ENCODE measurements around the gene TTLL8. TPM values are rescaled to one million over a fixed set of nuclear protein-coding genes. Genes with fewer than 3 reads are reported as not detected.
A peak's percentile ranks its signal among the peaks of the same experiment; 100 is the strongest.

TTLL8 gene
- polyA plus RNA-seq, 1 donor, result not detected

DNA sequence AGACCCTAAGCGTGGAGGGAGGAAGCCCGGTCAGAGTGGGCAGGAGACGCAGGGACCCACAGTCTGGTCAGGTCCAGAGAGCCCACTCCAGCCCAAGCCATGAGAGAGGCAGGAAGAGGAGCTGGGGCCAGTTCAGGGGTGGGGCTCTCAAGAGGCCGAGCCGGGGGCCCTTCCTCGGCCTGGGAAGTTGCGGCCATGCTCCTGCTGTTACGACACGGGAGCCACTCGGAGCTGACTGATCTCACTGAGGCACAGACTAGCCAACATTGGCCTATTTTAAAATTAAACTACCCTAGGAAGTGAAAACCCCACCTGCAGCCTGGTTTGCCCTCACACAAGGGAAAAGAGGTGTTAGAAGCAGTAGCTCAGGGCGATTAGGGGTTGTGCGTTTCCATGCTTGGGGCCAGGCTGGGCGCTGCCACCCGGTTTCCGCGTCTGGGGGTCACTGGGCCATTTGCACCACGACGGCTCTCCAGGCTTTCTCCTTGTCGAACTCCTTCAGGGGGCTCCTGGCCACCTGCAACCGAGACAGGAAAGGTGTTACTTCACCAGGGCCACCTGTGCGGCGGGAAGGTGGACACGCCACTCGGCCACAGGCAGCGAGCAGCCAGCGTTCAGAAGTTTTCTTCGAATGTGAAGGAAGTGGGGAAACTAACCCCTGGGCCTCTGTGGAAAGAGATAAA, 3.2 kb upstream of the TTLL8 start:
- no peak for DNase-seq

DNA sequence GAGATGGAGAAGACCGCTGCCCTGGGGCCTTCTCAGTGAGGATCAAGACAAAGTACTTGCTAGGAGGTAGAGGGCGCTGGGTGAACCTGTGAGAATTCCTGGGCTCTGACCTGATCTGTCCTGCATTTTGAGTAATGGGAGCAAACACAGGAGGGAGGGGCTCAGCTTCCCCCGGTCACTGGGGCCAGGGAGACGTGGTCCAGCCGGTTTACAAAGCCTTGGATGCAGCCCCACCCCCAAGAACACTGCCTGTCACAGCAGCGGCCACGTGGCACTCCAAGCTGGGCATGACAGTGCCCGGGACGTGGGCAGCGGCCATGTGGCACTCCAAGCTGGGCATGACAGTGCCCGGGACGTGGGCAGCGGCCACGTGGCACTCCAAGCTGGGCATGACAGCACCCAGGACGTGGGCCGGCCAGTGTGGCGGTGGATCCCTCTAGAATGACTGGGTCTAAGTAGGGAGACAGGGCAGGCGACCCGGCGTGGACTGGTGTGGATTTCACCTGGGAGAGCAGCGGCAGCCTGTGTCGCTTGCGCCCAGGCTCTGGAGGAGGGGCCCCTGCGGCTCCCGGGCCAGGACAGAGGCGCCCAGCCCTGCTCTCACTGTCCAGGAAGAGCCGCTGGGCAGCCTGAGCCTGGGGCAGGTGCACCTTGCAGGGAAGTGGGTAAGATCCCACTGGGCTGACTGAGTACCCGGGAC, 2.5 kb upstream of the TTLL8 start:
- DNase-seq, result no peak

DNA sequence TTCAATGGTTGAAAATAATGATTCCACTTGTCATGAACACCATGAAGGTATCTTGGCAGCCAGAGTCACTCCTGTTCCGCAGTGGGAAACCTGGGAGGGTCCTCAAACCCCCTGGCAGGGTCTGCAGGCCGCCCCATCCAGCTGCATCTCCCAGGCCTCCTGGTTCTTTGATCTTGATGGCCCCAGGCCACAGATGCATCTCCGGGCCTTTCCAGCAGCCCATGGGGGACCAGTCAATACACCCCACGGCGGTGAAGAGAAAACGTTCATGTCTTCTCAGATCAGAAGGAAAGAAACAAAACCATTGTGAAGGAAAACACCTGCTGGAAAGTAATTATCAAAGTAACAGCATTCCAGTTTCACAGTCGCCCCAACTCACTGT, 1.8 kb upstream of the TTLL8 start:
- no peak for DNase-seq

DNA sequence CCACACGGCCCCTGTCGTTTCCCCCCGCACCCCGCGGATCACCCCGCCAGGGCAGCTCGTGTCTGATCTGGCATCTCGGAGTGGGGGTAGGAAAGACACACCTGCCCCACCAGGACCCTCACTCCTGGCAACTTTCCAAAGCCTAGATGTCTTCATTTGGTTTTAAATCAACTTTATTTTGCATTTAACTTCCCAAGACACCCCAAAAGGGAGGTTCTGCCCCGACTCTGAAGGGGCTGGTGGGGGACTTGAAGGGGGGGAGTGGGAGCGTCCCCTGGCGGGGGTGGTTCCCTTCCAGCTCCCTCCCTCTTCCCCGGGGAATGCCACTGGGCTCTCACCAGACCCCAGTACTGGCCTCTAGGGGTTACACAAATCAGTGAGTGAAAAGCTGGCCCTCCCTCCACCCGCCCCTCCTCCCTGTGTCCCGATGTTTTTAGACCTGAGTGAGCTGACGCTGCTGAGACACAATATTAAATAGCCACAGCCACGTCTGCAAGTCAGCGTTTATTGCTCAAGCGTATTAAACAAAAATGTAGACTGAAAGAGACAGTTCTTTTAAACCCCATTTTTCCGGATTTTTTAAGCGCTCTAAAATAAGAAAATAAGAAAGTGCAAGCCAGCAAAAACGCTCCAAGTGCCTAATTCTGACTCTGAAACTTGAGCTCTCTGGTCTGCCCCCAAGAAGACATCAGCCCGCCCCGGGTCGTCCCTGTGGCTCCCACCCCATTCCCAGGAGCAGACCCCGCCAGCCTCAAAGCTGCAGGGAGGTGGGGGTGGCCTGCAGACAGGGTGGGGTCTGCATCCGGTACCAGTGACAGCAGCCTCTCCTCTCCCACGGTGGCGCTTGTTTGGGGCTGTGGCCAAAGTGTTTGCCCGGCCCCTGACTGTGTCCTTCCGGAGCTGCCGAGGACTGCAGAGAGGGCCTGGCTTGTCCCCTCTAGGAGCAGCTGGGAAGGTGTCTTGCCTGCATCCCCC, 1.1 kb upstream of the TTLL8 start:
- DNase-seq, result peak; percentile 23

DNA sequence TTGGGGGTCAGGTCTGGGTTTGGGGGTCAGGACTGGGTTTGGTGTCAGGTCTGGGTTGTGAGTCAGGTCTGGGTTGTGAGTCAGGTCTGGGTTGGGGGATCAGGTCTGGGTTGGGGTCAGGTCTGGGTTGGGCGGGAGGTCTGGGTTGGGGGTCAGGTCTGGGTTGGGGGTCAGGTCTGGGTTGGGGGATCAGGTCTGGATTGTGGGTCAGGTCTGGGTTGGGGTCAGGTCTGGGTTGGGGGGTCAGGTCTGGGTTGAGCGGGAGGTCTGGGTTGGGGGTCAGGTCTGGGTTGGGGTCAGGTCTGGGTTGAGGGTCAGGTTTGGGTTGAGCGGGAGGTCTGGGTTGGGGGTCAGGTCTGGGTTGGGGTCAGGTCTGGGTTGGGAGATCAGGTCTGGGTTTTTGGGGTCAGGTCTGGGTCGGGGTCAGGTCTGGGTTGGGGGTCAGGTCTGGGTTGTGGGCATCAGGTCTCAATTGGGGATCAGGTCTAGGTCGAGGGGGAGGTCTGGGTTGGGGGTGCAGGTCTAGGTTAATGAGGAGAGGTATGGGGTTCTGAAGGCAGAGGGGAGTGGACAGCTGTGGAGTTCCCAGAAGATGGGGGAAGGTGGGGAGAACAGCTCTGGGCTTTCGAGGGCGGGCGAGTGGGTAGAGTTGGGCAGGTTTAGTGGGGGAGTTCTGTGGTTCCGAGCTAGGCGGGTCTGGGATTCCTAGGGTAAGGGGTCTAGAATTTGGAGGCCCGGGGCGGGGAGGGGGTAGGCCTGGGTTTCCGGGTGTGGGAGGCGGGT, 629 bp downstream of the TTLL8 start:
- no peak for DNase-seq

DNA sequence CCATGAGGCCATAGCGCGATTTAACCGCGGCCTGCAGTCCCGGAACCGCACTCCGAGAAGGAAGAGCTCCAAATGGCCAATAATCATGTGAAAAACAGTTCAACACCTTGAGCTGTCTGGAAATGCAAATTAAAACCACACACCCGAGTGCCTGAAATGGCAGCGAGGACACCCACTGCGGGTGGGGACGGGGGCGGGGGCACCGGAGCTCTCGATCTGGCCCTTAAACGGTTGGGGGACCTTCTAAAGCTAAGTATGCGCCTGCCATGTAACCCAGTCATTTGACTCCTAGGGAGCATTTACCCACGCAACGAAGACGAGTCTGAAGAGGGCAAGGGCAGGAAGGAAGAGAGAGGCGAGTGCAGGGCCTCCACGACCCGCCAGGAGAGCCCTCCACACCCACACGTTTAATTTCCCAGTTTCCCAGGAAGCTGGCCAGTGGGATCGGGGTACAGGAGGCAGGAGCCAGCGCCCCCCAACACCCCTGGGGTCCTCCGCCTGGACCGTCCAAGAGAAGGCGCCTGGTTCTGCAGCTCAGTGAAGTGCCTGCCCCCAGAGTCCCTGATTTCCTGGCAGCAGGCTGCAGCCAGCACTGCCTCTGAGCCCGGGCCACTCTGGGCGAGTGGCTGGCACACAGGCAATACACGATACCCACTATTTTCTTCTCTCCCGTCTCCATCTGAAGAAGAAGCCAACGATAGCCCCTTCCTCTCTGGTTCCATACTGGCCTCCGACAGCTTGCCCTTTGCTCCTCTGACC, 1.7 kb downstream of the TTLL8 start:
- no peak for DNase-seq

DNA sequence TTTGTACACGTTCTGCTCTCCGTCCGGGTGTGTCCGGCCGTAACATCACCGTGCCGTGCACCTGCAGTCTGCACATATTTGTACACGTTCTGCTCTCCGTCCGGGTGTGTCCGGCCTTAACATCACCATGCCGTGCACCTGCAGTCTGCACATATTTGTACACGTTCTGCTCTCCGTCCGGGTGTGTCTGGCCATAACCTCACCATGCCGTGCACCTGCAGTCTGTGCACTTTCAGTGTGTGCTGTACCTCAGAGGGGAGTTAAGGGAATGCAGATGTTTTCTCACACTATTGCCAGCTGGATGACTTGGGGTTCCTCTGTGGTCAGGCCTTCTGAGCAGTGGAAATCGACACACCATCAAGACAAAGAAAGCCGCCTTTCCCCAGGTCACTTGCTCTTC, 4.2 kb downstream of the TTLL8 start:
- DNase-seq, result no peak

DNA sequence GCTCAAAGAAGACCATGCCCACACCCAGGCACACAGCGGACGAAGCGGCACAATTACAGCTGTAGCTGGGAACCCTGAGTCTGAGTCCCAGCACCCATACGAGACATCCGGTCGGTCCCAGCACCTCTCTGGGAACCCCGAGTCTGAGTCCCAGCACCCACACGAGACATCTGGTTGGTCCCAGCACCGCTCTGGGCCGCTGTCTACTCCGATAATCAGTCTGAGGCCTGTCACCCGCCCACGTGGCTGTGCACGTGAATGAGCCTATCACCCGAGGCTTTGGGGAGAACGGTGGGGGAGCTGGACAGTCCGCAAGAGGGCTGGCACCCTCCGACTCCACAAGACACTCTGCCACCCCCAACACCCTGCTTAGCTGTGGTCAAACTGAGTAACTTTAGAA, 6.2 kb downstream of the TTLL8 start:
- DNase-seq, result no peak

DNA sequence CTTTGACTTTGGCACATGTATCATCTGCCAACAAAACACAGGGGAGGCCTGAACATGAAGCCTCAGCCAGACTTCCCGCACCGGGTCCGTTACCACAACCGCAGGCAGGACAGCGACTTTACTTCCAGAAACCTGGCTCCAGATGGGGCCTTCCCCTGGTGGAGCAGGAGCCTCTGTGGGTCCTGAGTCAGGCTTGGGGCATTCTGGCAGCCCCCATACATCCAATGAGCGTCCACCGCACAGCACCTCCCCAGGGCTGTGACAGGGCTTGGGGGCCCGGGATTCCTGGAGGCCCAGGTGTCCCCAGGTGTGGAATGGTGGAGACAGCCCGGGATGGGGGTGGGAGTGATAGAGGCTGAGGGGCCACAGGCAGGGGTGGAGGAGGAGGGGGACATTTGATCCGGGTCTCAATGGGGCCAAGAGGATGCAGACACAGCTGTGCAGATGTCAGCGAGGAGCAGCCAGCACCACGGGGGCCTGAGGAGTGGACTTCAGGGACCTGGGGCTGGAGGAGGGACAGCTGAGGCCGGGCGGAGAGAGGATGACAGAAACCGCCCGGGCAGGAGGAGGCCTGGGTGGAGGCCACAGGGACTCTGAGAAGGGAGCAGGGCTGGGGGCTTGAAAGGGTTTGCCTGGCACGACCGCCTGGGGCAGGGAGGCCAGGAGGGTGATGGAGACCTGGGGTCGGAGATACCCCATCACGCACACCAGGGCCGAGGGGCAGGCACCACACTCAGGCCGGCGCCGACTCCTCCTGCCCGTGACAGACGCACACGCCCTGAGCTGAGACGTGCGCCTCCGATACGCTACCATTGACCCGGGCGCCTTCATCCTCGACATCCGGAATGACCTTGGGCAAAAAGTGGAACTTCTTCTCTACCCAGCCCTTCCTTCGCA, 8.6 kb downstream of the TTLL8 start:
- no peak for DNase-seq

DNA sequence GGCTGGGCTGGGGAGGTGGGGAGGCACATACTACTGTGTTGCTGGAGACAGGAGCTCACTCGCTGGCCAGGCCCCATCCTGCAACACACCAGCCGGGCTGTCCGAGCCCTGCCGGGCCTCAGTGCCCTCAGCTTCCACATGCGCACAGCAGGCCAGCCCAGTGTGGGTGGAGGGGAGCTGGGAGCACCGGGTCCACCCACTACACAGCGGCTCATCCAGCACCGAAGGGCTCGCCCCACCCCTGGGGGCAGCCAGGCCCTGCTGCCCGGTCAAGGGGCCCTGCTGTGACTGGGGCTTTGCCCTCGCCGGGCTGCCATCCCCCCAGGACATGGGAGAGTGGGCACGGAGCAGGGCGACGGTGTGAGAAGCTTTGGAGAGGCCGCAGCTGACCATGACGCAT, 9.3 kb downstream of the TTLL8 start:
- DNase-seq, result no peak

DNA sequence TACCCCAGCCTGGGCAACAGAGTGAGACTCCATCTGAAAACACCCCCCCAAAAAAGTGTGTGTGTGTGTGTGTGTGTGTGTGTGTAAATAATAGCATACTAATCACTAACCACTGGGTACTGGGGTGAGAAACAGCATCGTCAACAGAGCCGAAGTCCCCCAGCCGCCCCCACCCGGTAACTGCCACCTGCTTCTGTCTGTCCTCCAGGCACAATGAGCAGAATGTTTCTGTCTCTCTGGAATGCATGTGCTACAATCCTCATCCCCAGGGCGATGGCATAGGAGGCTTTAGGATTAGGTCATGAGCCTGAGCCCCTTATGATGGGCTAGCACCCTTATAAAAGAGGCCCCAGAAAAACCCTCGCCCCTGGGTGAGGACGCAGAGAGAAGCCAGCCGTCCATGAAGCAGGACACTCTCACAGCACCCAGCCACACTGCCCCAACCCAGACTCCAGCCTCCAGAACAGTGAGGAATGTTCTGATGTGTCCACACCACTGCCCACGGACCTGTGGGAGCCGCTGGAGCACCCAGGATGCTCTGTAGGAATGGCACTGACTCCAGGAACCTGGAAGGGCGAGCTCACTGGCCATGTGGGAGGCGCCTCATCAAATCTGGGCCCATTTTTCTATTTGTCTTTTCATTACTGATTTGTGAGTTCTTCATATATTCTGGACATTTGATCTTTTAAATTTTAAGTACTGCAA, 9.9 kb downstream of the TTLL8 start:
- DNase-seq, result peak; percentile 19

DNA sequence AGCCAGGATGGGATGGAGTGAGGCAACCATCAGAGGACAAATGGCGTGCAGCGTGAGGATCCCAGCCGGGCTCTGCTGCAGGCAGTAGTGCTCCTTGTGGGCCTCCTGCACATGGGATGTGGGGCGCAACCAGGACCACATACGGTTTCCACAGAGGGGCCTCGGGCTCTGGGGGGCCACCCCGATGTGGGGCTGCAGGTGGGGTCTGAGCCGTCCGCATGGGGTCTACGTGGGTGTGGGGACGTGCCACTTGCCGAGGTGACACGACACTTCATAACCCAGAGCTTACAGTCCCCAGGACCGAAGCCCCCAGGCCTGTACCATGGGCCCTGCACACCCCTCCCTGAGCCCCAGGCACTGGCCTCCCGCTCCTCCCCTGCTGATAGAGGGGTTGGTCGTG, 10.8 kb downstream of the TTLL8 start:
- no peak for DNase-seq

DNA sequence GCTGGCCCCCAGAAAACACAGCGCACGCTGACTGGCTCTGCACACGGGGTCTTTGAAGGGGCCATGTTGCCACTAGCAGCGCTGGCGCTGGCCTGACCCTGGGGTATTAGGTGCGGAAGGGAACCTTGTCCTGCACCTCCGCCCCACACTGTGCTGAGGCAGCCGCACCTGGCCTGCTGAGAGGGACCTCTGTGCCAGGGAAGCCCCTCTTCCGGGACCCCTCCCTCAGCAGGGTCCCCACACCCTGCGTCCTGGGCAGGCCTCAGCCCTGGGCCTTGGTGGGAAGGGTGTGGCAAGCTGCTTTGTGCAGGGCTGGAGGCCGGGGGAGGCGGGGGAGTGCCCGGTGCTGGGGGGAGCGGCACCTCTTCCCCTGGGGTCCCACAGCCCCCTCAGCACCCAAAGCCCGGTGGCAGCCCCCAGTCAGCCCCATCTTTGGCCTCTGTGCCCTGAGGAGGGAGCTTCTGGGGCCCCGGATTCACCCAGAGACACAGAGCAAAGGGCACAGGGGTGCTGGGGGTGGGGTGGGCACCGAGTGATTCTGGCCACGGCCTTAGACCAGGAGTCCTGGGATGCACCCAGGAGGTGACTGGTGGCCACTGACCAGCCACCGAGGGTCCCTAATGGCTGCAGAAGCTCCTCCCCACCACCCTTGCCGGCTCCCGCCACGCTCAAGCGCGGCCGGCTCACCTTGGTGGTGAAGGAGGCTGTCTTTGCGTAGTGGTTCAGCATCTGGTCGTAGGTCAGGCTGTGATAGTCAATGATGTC, 11.4 kb downstream of the TTLL8 start:
- no peak for DNase-seq

DNA sequence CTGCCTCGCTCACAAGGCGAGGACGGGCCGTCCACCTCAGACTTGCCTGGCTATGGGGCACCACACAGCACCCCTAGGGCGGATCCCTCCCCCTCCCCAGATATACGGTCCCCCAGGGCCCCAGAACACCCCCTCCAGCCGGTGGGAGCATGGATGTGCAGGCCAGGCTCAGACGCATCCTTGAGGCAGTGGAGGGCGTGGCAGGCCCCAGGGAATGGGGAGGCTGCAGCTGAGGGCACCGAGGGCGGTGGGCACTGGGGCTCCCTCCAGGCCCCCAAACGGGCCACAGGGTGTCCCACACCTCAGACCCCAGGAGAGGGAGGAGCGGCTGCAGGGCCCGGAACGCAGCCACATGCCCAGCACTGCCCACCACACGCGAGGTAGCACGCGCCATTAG, 12.1 kb downstream of the TTLL8 start:
- no peak for DNase-seq

DNA sequence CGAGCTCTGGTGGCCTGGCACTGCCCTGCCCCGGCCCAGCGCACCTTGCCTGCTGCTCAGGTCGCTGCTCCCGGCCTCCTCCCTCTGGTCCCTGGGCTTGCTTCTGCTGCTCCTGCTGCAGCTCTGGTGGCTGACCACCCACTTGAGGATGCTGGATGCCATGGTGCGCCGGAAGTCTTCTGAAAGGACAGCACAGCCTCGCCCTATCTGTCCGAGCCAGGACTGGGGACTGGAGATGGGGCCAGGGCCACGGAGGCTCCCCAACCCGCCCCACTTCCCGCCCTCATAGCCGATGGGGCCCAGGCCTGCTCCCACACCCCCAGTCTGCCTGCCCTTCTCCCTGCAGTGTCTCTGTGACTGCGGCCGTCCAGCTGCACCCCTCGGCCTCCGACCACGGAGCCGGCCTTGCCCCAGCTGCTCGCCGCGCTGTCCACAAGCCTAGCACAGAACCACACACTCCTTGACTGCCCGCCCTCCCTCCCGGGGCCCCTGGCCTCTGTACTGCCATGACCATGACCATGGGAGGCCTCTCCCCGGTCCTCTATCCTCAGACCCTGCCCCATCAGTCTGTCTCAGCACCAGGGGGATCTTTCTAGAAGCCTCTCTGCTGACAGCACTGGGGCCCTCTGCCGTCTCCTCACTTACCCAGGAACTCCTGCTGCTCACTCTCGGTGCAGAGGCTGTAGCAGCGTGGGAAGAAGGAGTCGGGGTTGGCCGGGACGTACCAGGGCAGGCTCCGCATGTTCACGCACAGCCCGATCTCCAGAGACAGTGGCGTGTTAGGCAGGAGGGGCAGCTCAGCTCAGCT, 12.7 kb downstream of the TTLL8 start:
- DNase-seq, result no peak

DNA sequence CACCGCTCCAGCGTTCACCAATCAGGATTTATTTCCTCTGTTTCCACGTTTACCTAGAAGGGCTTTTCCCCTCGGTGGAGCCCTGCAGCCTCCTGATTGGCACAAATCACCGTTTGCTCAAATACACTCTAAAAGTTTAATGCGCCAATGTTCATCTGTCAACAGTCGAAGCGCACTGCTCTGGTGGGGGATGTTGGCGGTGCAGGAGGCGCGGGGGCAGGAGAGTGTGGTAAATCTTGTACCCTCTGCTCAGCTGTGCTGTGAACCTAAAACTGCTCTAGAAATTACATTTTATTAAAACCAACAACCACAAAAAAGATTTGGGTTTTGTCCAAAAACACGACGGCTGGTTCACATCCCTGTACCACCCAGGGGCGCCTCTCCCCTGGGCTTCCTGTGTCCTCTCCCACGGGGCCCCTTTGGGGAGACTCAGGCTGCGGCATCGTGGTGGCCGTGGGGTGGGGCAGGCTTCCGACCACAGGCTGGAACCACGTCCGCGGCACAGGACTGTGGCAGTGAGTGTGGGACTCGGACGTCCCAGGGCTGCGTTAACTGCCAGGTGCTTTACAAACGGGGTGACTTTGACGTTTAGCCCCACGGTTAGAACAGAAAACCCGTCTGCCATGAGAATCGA, 13.5 kb downstream of the TTLL8 start:
- no peak for DNase-seq

DNA sequence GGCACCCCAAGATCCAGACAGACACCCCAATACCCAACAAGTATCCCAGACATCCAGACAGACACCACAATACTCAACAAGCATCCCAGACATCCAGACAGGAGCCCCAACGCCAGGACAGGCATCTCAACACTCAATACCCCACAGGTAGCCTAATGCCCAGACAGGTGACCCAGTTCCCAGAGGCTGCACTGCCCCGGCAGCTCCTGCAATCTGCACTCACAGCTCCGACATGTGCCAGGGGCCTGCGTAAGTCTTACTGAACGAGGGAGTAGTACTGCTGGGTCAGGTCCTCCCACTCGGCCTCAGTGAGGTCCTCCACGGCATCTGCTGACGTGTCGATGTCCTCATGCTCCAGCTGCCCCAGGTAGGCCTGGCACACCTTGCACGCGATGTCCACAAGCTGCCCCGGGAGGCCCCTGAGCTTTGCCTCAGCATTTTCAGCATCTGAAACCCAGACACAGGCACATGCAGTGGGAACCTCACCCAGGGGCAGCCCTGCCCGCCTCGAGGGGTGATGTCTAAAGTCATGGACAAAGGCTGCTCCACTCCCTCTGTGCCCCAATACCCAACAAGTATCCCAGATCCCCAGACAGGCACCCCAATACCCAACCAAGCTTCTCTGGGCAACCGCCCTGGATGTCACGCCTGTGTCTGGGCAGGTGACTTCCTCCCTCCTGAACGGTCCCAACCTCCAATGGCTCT, 16.6 kb downstream of the TTLL8 start:
- DNase-seq, result no peak
